K562 (cell line): ENCODE measurements around the gene RPLP2. TPM values are rescaled to one million over a fixed set of nuclear protein-coding genes. Genes with fewer than 3 reads are reported as not detected.

Experiments used
- DIDO1 ChIP-seq: fragments of 450-650 bp; IDR thresholded peaks from 2 replicates; pipeline ENCODE4 v1.6.1; 2016; ENCODE audit warnings: low read depth, missing biosample characterization, missing genetic modification characterization
- MTA3 ChIP-seq: fragments of 450-650 bp; formaldehyde crosslinking; IDR thresholded peaks from 2 replicates; pipeline ENCODE4 v1.6.1; 2017; ENCODE audit warnings: mild to moderate bottlenecking, borderline replicate concordance
- MXI1 ChIP-seq: IDR thresholded peaks from 2 replicates; pipeline ENCODE4 v1.6.1; 2011; ENCODE audit warnings: low read depth, mild to moderate bottlenecking, improper control_type of control experiment, low read length
- PHF21A ChIP-seq: fragments of 450-650 bp; IDR thresholded peaks from 2 replicates; pipeline ENCODE4 v1.6.1; 2017; ENCODE audit warnings: low read depth, borderline replicate concordance
- RBBP5 ChIP-seq: fragments of 200-600 bp; sonication (generic); IDR thresholded peaks from 2 replicates; pipeline ENCODE4 v1.6.1; 2012; ENCODE audit warnings: borderline replicate concordance, mild to moderate bottlenecking, low read length, control low read depth, inconsistent platforms; ENCODE audit not compliant: insufficient read depth, poor library complexity, severe bottlenecking
- SIN3A ChIP-seq, 2 experiments: fragments of 150-350 bp in 1 of 2; IDR thresholded peaks; 2 replicates each; pipeline ENCODE4 v1.6.1; 2011 to 2016; ENCODE audit warnings: borderline replicate concordance in 2 of 2, low read depth in 2 of 2, low read length in 2 of 2, mild to moderate bottlenecking in 2 of 2, moderate library complexity in 2 of 2; ENCODE audit not compliant: control insufficient read depth in 1 of 2
- SIRT6 ChIP-seq: IDR thresholded peaks from one replicate; pipeline ENCODE4 v1.6.1; 2012; ENCODE audit warnings: low read depth, mild to moderate bottlenecking, control low read depth, inconsistent platforms, low read length, moderate library complexity
- SMAD2 ChIP-seq: fragments of 150-350 bp; IDR thresholded peaks from 2 replicates; pipeline ENCODE4 v1.6.1; 2014; ENCODE audit warnings: low read depth, mild to moderate bottlenecking, low read length
- TEAD4 ChIP-seq, 2 experiments: sonication (generic) in 1 of 2; formaldehyde crosslinking in 1 of 2; IDR thresholded peaks; 2 replicates each; pipeline versions ENCODE4 v1.6.1 to v1.8.0; 2012 to 2022; ENCODE audit warnings: borderline replicate concordance in 1 of 2, inconsistent platforms in 1 of 2, low read length in 1 of 2, mild to moderate bottlenecking in 1 of 2, missing genetic modification reagents in 1 of 2
- ZBTB11 ChIP-seq, 3 experiments: fragments of 200-800 bp in 1 of 3; fragments of 250-450 bp in 1 of 3; fragments of 450-650 bp in 1 of 3; sonication (Bioruptor Pico) in 1 of 3; sonication (Bioruptor generic) in 1 of 3; formaldehyde crosslinking in 1 of 3; IDR thresholded peaks; 2 replicates each; pipeline versions ENCODE4 v1.6.1 to v1.8.0; 2016 to 2022; ENCODE audit warnings: mild to moderate bottlenecking in 2 of 3, missing genetic modification characterization in 2 of 3, missing compliant biosample characterization in 1 of 3, moderate library complexity in 1 of 3
- ZBTB34 ChIP-seq: fragments of 250-450 bp; sonication (Bioruptor Pico); IDR thresholded peaks from 2 replicates; pipeline ENCODE4 v1.8.0; 2021; ENCODE audit warnings: mild to moderate bottlenecking, moderate library complexity
- ZSCAN29 ChIP-seq: fragments of 450-650 bp; IDR thresholded peaks from 2 replicates; pipeline ENCODE4 v1.6.1; 2017
- polyA plus RNA-seq, 8 experiments: library from polyadenylated mRNA; depleted of rRNA in 4 of 8; stranded (reverse) in 5 of 8; unstranded in 3 of 8; fragments of >200 nt; fragmentation: Nextera tagmentation in 2 of 8; fragmentation: Illumina TruSeq in 1 of 8; extraction: Ambion mirVana in 2 of 8; extraction: Trizol in 1 of 8; gene quantifications; 2 replicates each; pipeline versions ENCODE4 v1.2.1 to v1.2.3, GENCODE V29; 2011 to 2014; ENCODE audit warnings: inconsistent platforms in 1 of 8, missing spikeins in 1 of 8
- total RNA-seq, 7 experiments: library from RNA; depleted of rRNA in 6 of 7; stranded (reverse); fragments of >200 nt in 6 of 7; fragmentation: Illumina TruSeq in 2 of 7; extraction: Trizol in 2 of 7; gene quantifications; 2 replicates each; pipeline versions ENCODE4 v1.2.1 to v1.2.3, GENCODE V29; 2011 to 2021; ENCODE audit warnings: low replicate concordance in 1 of 7

RPLP2 gene
- total and polyA plus RNA-seq, 9 of the 15 experiments (the other 6 are each of a cell fraction or from before 2014, with no cell fraction given), result 528 to 3,807 (median 1,633) TPM

- peak; percentile 89 to 94; a peak in 3 of 4 replicates for TF ChIP-seq SIN3A (IDR thresholded peaks at IDR 0.05; ENCODE audit: borderline replicate concordance in 2 of 2, control insufficient read depth in 1 of 2, low read depth in 2 of 2, low read length in 2 of 2)
- TF ChIP-seq RBBP5, result no peak
- peak; percentile 64; the same call in 1 of the 2 replicates for TF ChIP-seq MXI1
- TF ChIP-seq ZSCAN29, result no peak
- no peak for TF ChIP-seq TEAD4 (IDR thresholded peaks at IDR 0.05; ENCODE audit: low read length)
- TF ChIP-seq TEAD4 (CRISPR knock-in tag; IDR thresholded peaks at IDR 0.05; ENCODE audit: borderline replicate concordance), result no peak
- TF ChIP-seq DIDO1 (tag), result no peak
- no peak for TF ChIP-seq ZBTB34 (CRISPR knock-in tag)
- TF ChIP-seq SIRT6, result no peak
- no peak for TF ChIP-seq PHF21A
- TF ChIP-seq ZBTB11 (CRISPR knock-in tag; IDR thresholded peaks at IDR 0.05), result no peak
- TF ChIP-seq SMAD2, result no peak
- TF ChIP-seq MTA3, result no peak
These were observed 12.3 kb upstream of the RPLP2 start (continued) for GRCh38 chr11:797296-798092.
